ENCODE results near the gene CTNNA3.

DNA sequence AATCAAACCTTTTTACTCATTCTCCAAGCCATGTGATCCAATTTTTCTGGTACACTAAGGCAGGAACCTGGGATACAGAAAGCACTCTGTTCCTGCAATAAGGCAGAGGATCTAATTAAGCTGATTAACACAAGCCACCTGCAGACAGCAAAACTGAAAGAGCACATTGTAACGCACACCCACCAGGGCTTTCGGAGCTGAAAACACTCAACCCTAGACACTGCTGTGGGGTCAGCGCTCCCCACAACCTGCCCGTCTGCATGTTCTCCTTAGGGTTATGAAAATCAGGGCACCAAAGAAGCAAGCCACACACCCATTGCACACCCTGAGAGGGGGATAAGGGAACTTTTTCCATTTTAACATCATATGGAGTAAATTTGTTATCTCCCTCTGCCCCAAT is 1792.4 kb downstream of the CTNNA3 start:
- TF ChIP-seq, protein P1, sequence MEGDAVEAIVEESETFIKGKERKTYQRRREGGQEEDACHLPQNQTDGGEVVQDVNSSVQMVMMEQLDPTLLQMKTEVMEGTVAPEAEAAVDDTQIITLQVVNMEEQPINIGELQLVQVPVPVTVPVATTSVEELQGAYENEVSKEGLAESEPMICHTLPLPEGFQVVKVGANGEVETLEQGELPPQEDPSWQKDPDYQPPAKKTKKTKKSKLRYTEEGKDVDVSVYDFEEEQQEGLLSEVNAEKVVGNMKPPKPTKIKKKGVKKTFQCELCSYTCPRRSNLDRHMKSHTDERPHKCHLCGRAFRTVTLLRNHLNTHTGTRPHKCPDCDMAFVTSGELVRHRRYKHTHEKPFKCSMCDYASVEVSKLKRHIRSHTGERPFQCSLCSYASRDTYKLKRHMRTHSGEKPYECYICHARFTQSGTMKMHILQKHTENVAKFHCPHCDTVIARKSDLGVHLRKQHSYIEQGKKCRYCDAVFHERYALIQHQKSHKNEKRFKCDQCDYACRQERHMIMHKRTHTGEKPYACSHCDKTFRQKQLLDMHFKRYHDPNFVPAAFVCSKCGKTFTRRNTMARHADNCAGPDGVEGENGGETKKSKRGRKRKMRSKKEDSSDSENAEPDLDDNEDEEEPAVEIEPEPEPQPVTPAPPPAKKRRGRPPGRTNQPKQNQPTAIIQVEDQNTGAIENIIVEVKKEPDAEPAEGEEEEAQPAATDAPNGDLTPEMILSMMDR (IDR thresholded peaks at IDR 0.05) = no peak
- no peak for TF ChIP-seq POLR2A (IDR thresholded peaks at IDR 0.05)
